MM.1S (cell line): ENCODE measurements around the gene ING3.

Experiments
- EZH2 ChIP-seq: fragments of 300-600 bp; sonication (generic); optimal IDR thresholded peaks from 2 replicates; pipeline ENCODE3; 2017; ENCODE audit warnings: low read depth, mild to moderate bottlenecking, antibody characterized with exemption, low read length, mixed read lengths
- EZH2phosphoT487 ChIP-seq: fragments of 300-600 bp; sonication (generic); IDR thresholded peaks from 2 replicates; pipeline ENCODE4 v1.6.1; 2018; ENCODE audit warnings: antibody characterized with exemption, low read length
- TF ChIP-seq, protein P1 (sequence below): fragments of 300-600 bp; sonication (generic); IDR thresholded peaks from 2 replicates; pipeline ENCODE4 v1.5.1; 2016; ENCODE audit warnings: antibody characterized with exemption, low read length, mixed read lengths

- TF ChIP-seq, protein P1, sequence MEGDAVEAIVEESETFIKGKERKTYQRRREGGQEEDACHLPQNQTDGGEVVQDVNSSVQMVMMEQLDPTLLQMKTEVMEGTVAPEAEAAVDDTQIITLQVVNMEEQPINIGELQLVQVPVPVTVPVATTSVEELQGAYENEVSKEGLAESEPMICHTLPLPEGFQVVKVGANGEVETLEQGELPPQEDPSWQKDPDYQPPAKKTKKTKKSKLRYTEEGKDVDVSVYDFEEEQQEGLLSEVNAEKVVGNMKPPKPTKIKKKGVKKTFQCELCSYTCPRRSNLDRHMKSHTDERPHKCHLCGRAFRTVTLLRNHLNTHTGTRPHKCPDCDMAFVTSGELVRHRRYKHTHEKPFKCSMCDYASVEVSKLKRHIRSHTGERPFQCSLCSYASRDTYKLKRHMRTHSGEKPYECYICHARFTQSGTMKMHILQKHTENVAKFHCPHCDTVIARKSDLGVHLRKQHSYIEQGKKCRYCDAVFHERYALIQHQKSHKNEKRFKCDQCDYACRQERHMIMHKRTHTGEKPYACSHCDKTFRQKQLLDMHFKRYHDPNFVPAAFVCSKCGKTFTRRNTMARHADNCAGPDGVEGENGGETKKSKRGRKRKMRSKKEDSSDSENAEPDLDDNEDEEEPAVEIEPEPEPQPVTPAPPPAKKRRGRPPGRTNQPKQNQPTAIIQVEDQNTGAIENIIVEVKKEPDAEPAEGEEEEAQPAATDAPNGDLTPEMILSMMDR: no peak
- no peak for TF ChIP-seq EZH2
- no peak for TF ChIP-seq EZH2phosphoT487
Observed at GRCh38 chr7:121000081-121000983, 49.8 kb downstream of the ING3 start.
